ENCODE measurements around the gene ARHGAP5. TPM values are rescaled to one million over a fixed set of nuclear protein-coding genes. Genes with fewer than 3 reads are reported as not detected.

Gene ARHGAP5
- polyA plus RNA-seq, 1 experiment, result 45.6 TPM

- no peak for TF ChIP-seq CTCF (IDR thresholded peaks at IDR 0.05; ENCODE audit: low read depth, low read length)
- no peak for DNase-seq (ENCODE audit: low read depth, low spot score)
- Histone ChIP-seq H3K27me3 (ENCODE audit: control insufficient read depth, insufficient read depth, low read length) (no peaks in the 10 kb centered on the region), H3K4me3 (ENCODE audit: low read depth, low read length) (no peak overlapping the region), H3K9me3 (ENCODE audit: control insufficient read depth, insufficient read depth, low read length) (no peaks in the 10 kb centered on the region), H3K27ac (ENCODE audit: low read depth, low read length) (no peak overlapping the region)
- ChIA-PET POLR2A (no interaction called here), CTCF (no interaction called here)
Observed at GRCh38 chr14:32171469-32171868, 94.4 kb downstream of the ARHGAP5 start.

- no peak for DNase-seq (ENCODE audit: low read depth, low spot score)
- no peak overlapping the region for H3K4me3 ChIP-seq (ENCODE audit: low read depth, low read length)
- no peak overlapping the region for H3K27ac ChIP-seq (ENCODE audit: low read depth, low read length)
- no peak for TF ChIP-seq CTCF (IDR thresholded peaks at IDR 0.05; ENCODE audit: low read depth, low read length)
- ChIA-PET POLR2A (no interaction called here), CTCF (no interaction called here)
- H3K27me3 ChIP-seq (ENCODE audit: control insufficient read depth, insufficient read depth, low read length), result no peaks in the 10 kb centered on the region
- H3K9me3 ChIP-seq (ENCODE audit: control insufficient read depth, insufficient read depth, low read length), result no peaks in the 10 kb centered on the region
Observed at GRCh38 chr14:32183151-32184058, 106.3 kb downstream of the ARHGAP5 start.

GRCh38 chr14:32185097-32185496 lies 108.0 kb downstream of the ARHGAP5 start:
- POLR2A ChIA-PET, result no interaction called here

GRCh38 chr14:32186248-32186647 lies 109.1 kb downstream of the ARHGAP5 start:
- Histone ChIP-seq H3K4me3 (ENCODE audit: low read depth, low read length) (no peak overlapping the region), H3K27me3 (ENCODE audit: control insufficient read depth, insufficient read depth, low read length) (no peaks in the 10 kb centered on the region), H3K9me3 (ENCODE audit: control insufficient read depth, insufficient read depth, low read length) (no peaks in the 10 kb centered on the region), H3K27ac (ENCODE audit: low read depth, low read length) (no peak overlapping the region)
- no peak for DNase-seq (ENCODE audit: low read depth, low spot score)
- ChIA-PET POLR2A (no interaction called here), CTCF (no interaction called here)
- TF ChIP-seq CTCF (IDR thresholded peaks at IDR 0.05; ENCODE audit: low read depth, low read length), result no peak

More at GRCh38 chr14:32185097-32185496, 108.0 kb downstream of the ARHGAP5 start:
- H3K9me3 ChIP-seq (ENCODE audit: control insufficient read depth, insufficient read depth, low read length), result no peaks in the 10 kb centered on the region
- TF ChIP-seq CTCF (IDR thresholded peaks at IDR 0.05; ENCODE audit: low read depth, low read length), result no peak
- H3K27me3 ChIP-seq (ENCODE audit: control insufficient read depth, insufficient read depth, low read length), result no peaks in the 10 kb centered on the region
- no peak overlapping the region for H3K4me3 ChIP-seq (ENCODE audit: low read depth, low read length)
- no peak for DNase-seq (ENCODE audit: low read depth, low spot score)
- H3K27ac ChIP-seq (ENCODE audit: low read depth, low read length), result no peak overlapping the region
- CTCF ChIA-PET, result no interaction called here

GRCh38 chr14:32189811-32190210 lies 112.7 kb downstream of the ARHGAP5 start:
- CTCF ChIA-PET, result no interaction called here
- POLR2A ChIA-PET, result no interaction called here
- Histone ChIP-seq H3K27ac (ENCODE audit: low read depth, low read length) (no peak overlapping the region), H3K4me3 (ENCODE audit: low read depth, low read length) (no peak overlapping the region), H3K9me3 (ENCODE audit: control insufficient read depth, insufficient read depth, low read length) (no peaks in the 10 kb centered on the region), H3K27me3 (ENCODE audit: control insufficient read depth, insufficient read depth, low read length) (peaks cover 2% of the 10 kb centered on the region)
- TF ChIP-seq CTCF (IDR thresholded peaks at IDR 0.05; ENCODE audit: low read depth, low read length), result no peak
- no peak for DNase-seq (ENCODE audit: low read depth, low spot score)

Data from AG04450 (cell line).